ENCODE measurements around the gene ALKBH5. TPM values are rescaled to one million over a fixed set of nuclear protein-coding genes. Genes with fewer than 3 reads are reported as not detected.

The ALKBH5 gene
- total RNA-seq, 1 donor from 2014 or later: 45.3 TPM

- ATAC-seq: peak; percentile 68
Observed at GRCh38 chr17:18246880-18247612, 63.4 kb downstream of the ALKBH5 start.

- no peak for ATAC-seq
Observed at GRCh38 chr17:18247613-18248001, 64.0 kb downstream of the ALKBH5 start.

- peak; percentile 47 for ATAC-seq
Observed at GRCh38 chr17:18248300-18248731, 64.7 kb downstream of the ALKBH5 start.

- ATAC-seq: no peak
Observed at GRCh38 chr17:18248811-18249210, 65.2 kb downstream of the ALKBH5 start.

- peak; percentile 65 for ATAC-seq
Observed at GRCh38 chr17:18250259-18250658, 66.6 kb downstream of the ALKBH5 start.

GRCh38 chr17:18250708-18251107 is 67.1 kb downstream of the ALKBH5 start:
- ATAC-seq: no peak

- no peak for ATAC-seq
Observed at GRCh38 chr17:18251204-18251603, 67.6 kb downstream of the ALKBH5 start.

- no peak for ATAC-seq
Observed at GRCh38 chr17:18252160-18252559, 68.5 kb downstream of the ALKBH5 start.

GRCh38 chr17:18253187-18253884 is 69.7 kb downstream of the ALKBH5 start:
- no peak for ATAC-seq

GRCh38 chr17:18253947-18254821 is 70.6 kb downstream of the ALKBH5 start:
- ATAC-seq: no peak

GRCh38 chr17:18254888-18255649 is 71.4 kb downstream of the ALKBH5 start:
- no peak for ATAC-seq

GRCh38 chr17:18256351-18256750 is 72.7 kb downstream of the ALKBH5 start:
- no peak for ATAC-seq

- ATAC-seq: no peak
Observed at GRCh38 chr17:18256776-18257175, 73.1 kb downstream of the ALKBH5 start.

GRCh38 chr17:18257268-18257981 is 73.8 kb downstream of the ALKBH5 start:
- ATAC-seq: peak; percentile 14

GRCh38 chr17:18257982-18258355 is 74.3 kb downstream of the ALKBH5 start:
- peak; percentile 70 for ATAC-seq

- ATAC-seq: peak; percentile 51
Observed at GRCh38 chr17:18258356-18259038, 74.9 kb downstream of the ALKBH5 start, which contains the start of gene FLII. FLII (minus strand) TSS chr17:18258738; CDS start chr17:18258690, 48 bp downstream.

Data from esophagus mucosa (tissue), 1 donor.